ENCODE measurements around the gene HOXA9. TPM values are rescaled to one million over a fixed set of nuclear protein-coding genes. Genes with fewer than 3 reads are reported as not detected.
A peak's percentile ranks its signal among the peaks of the same experiment; 100 is the strongest.

Gene HOXA9
- total RNA-seq, 1 experiment from 2014 or later: not detected

GRCh38 chr7:27203365-27203953 lies 38.1 kb upstream of the HOXA9 start:
- in situ Hi-C loops (cut with HindIII; ENCODE audit: low pct_unique_long_range_greater_than_20kb, low sequenced_read_pairs): loop anchor here (25.0 kb wide), 1 partner anchor 384 kb away; no protein-coding TSS in a partner anchor
- DNase-seq (ENCODE audit: low read depth, low spot score): no peak

- in situ Hi-C loops (cut with HindIII; ENCODE audit: low pct_unique_long_range_greater_than_20kb, low sequenced_read_pairs): loop anchor here (25.0 kb wide), 1 partner anchor 385 kb away; no protein-coding TSS in a partner anchor
- no peak for DNase-seq (ENCODE audit: low read depth, low spot score)
These were observed 37.5 kb upstream of the HOXA9 start for GRCh38 chr7:27202862-27203134.

GRCh38 chr7:27202018-27202861 lies 36.9 kb upstream of the HOXA9 start:
- in situ Hi-C loops (cut with HindIII; ENCODE audit: low pct_unique_long_range_greater_than_20kb, low sequenced_read_pairs): loop anchor here (25.0 kb wide), 1 partner anchor 385 kb away; no protein-coding TSS in a partner anchor
- DNase-seq (ENCODE audit: low read depth, low spot score): no peak

GRCh38 chr7:27201580-27202017 lies 36.3 kb upstream of the HOXA9 start:
- in situ Hi-C loops (cut with HindIII; ENCODE audit: low pct_unique_long_range_greater_than_20kb, low sequenced_read_pairs): loop anchor here (25.0 kb wide), 1 partner anchor 386 kb away; no protein-coding TSS in a partner anchor
- DNase-seq (ENCODE audit: low read depth, low spot score): no peak

GRCh38 chr7:27200761-27201579 lies 35.6 kb upstream of the HOXA9 start:
- no peak for DNase-seq (ENCODE audit: low read depth, low spot score)
- in situ Hi-C loops (cut with HindIII; ENCODE audit: low pct_unique_long_range_greater_than_20kb, low sequenced_read_pairs): loop anchor here (25.0 kb wide), 1 partner anchor 386 kb away; no protein-coding TSS in a partner anchor

- peak; percentile 79 for DNase-seq (ENCODE audit: low read depth, low spot score)
- in situ Hi-C loops (cut with HindIII; ENCODE audit: low pct_unique_long_range_greater_than_20kb, low sequenced_read_pairs): loop anchor here (25.0 kb wide), 1 partner anchor 387 kb away; no protein-coding TSS in a partner anchor
These were observed 34.8 kb upstream of the HOXA9 start, which contains the start of gene HOXA13 for GRCh38 chr7:27199849-27200760. HOXA13 (minus strand) TSS chr7:27200091; CDS start chr7:27200077, 14 bp downstream.

GRCh38 chr7:27198871-27199801 lies 33.8 kb upstream of the HOXA9 start:
- peak; percentile 24 for DNase-seq (ENCODE audit: low read depth, low spot score)
- in situ Hi-C loops (cut with HindIII; ENCODE audit: low pct_unique_long_range_greater_than_20kb, low sequenced_read_pairs): no loop called here

- DNase-seq (ENCODE audit: low read depth, low spot score): no peak
- in situ Hi-C loops (cut with HindIII; ENCODE audit: low pct_unique_long_range_greater_than_20kb, low sequenced_read_pairs): no loop called here
These were observed 33.0 kb upstream of the HOXA9 start for GRCh38 chr7:27198138-27198841.

GRCh38 chr7:27197137-27198042 lies 32.1 kb upstream of the HOXA9 start:
- in situ Hi-C loops (cut with HindIII; ENCODE audit: low pct_unique_long_range_greater_than_20kb, low sequenced_read_pairs): no loop called here
- no peak for DNase-seq (ENCODE audit: low read depth, low spot score)

- in situ Hi-C loops (cut with HindIII; ENCODE audit: low pct_unique_long_range_greater_than_20kb, low sequenced_read_pairs): no loop called here
- DNase-seq (ENCODE audit: low read depth, low spot score): peak; percentile 89
These were observed 31.0 kb upstream of the HOXA9 start for GRCh38 chr7:27196287-27196767.

GRCh38 chr7:27194686-27195379 lies 29.5 kb upstream of the HOXA9 start:
- in situ Hi-C loops (cut with HindIII; ENCODE audit: low pct_unique_long_range_greater_than_20kb, low sequenced_read_pairs): no loop called here
- no peak for DNase-seq (ENCODE audit: low read depth, low spot score)

- in situ Hi-C loops (cut with HindIII; ENCODE audit: low pct_unique_long_range_greater_than_20kb, low sequenced_read_pairs): no loop called here
- no peak for DNase-seq (ENCODE audit: low read depth, low spot score)
These were observed 28.6 kb upstream of the HOXA9 start for GRCh38 chr7:27194002-27194352.

- no peak for DNase-seq (ENCODE audit: low read depth, low spot score)
- in situ Hi-C loops (cut with HindIII; ENCODE audit: low pct_unique_long_range_greater_than_20kb, low sequenced_read_pairs): no loop called here
These were observed 28.1 kb upstream of the HOXA9 start for GRCh38 chr7:27193335-27194001.

Data from SK-MEL-5 (cell line).